Stimulated activated CD8-positive, alpha-beta memory T cell treated with anti-CD3 and anti-CD28 coated beads, Interleukin-12 subunit alpha, Interleukin-12 subunit beta, amount 100 ng/mL, for 24 hours (primary cell): ENCODE results near the gene FCGR3B.
"Not testable (repeated sequence)": the region's sequence is repeated elsewhere in the genome, so short reads cannot be mapped to it uniquely, and the experiment has no call there.

Source experiments
- DNase-seq: peaks from one replicate; pipeline ENCODE4 v3.0.0-alpha.2; 2020; ENCODE audit errors: extremely low read depth

The FCGR3B gene

DNA sequence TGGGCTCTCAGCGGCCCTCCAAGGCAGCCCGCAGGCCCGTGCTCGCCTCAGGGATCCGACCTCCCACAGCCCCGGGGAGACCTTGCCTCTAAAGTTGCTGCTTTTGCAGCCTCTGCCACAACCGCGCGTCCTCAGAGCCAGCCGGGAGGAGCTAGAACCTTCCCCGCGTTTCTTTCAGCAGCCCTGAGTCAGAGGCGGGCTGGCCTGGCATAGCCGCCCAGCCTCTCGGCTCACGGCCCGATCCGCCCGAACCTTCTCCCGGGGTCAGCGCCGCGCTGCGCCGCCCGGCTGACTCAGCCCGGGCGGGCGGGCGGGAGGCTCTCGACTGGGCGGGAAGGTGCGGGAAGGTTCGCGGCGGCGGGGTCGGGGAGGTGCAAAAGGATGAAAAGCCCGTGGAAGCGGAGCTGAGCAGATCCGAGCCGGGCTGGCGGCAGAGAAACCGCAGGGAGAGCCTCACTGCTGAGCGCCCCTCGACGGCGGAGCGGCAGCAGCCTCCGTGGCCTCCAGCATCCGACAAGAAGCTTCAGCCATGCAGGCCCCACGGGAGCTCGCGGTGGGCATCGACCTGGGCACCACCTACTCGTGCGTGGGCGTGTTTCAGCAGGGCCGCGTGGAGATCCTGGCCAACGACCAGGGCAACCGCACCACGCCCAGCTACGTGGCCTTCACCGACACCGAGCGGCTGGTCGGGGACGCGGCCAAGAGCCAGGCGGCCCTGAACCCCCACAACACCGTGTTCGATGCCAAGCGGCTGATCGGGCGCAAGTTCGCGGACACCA is 25.0 kb downstream of the FCGR3B start:
- DNase-seq = not testable (repeated sequence)

DNA sequence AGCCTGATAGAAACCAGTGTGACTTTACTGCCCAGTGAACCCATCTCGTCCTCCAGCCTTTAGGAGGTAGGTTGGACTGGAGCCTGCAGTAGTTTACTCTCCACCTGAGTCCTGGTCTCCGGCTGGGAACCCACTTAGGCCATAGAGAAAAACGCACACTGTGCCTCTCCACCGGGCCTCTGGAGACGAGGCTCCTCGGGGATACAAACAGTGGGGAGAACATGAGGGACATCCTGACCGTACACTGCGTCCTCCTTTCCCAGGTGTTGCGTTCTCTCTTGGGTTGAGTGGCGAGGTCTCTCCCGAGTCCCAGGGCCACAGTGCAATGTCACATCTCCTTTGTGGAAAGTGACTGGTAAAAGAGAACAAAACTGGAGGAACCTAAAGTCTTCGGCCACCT is 26.0 kb downstream of the FCGR3B start:
- not testable (repeated sequence) for DNase-seq

DNA sequence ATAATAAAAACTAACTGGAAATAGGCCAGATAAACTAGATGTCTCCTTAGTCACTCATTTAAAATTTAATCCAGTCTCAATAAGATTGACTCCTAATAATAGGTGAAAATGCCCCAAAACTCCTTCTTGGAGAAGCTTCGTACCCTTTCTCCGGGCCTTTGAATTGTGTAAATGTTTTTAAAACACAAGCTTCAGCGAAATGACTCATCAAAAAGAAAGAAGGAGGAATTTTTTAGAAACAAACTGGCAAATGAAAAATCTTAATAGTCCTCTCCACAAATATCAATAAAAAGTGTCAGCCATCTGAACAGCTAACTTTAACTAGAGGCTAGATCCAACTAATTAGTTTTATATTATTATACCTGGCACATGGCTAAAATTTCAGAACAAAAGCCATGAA is 33.9 kb downstream of the FCGR3B start:
- not testable (repeated sequence) for DNase-seq

DNA sequence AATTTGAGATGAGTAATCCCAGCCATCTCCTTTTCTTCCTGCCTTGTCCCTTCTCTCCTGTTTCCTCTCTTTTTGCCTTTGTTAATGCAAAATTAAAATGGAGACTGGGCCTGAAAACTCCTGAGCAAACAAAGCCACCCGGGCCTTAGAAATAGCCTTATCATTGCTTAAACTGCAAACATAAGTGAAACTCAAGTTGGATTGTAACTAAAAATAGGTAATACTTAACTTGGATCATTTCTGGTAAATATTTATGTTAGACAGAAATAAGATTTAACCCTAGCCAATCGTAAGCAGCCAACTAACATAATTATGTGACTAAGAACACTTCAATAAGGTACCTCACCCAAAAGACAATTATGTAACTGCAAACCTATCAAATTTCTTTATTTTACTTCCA is 35.4 kb downstream of the FCGR3B start:
- DNase-seq = not testable (repeated sequence)

DNA sequence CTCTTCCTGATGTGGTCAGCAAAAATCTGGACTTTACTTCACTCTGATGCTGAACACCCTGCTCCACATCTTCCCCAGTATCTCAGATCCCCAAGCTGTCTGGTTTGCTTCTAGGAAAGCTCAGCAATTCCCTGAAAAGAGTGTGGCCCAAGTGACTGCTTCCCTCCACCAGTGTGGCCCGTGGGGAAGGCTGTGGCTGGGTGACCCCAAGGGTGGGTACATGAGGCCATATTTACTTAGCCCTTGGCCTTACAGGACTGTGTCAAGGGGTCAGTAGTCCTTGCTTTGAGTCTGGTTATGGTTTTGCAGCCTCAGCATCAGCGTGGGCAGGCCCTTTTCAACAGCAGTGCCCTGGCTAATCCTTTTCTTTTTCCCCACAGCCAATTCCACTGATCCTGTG is 35.8 kb downstream of the FCGR3B start:
- not testable (repeated sequence) for DNase-seq

DNA sequence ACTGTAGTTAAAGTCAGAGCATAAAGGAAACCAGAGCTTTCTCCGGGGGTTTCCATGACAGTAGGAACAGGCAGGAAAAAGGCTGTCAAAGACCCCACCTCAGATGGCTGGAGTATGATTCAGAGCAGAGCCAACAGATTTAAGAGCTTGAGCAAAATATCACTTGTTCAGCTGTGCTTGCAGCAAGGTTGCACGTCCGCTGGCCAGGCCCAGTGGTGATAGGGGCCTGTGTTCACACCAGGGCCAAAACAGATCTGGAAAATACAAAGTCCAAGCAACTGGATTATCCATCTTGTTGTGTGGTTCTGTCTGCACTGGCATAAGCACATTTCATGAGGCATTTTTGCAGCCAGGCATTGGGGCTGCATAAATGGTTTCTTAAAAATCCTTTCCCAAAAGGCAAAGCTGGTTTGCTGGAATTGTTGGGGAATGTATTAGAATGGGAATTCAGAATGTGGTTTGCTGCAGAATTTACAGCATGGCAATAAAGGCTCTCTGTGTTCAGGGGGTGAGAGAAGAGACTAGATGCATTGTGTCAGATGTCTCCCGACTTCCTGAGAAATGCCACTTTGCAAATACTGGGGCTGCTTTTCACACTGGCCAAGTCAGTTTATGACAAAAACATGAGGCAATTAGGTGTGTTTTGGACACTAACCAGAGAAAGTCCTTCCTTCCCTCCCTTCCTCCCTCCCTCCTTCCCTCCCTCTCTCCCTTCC is 36.5 kb downstream of the FCGR3B start:
- DNase-seq = not testable (repeated sequence)

DNA sequence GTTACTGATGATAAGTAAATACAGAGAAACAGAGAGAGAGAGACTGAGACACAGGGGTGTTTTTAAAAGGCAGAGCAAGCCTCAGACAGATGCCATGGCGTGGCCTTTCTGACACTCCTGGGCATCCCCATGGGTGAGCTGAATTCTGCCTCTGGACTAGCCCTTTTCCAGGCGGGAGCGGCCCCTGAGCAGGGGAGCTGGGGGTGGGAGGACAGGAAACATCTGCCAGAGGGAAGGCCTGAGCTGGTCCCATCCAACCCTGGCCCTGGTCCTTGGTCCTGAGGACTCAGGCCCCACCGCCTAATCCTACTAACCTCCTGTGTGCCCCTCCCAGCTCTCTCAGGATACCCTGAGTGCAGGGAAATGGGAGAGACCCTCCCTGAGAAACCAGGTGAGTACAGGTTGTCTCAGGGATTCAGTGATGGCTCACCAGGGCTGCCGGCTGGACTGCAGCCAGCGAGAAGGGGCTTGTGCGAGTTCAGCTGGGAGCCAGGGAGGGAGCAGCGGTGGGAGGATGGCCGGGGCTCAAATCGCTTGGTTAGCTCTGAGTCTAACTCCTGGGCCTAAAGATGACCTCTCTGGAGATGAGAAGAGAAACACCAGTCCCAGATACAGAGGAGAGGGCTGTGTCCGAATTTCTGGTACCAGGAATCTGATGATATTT is 37.8 kb downstream of the FCGR3B start:
- not testable (repeated sequence) for DNase-seq

DNA sequence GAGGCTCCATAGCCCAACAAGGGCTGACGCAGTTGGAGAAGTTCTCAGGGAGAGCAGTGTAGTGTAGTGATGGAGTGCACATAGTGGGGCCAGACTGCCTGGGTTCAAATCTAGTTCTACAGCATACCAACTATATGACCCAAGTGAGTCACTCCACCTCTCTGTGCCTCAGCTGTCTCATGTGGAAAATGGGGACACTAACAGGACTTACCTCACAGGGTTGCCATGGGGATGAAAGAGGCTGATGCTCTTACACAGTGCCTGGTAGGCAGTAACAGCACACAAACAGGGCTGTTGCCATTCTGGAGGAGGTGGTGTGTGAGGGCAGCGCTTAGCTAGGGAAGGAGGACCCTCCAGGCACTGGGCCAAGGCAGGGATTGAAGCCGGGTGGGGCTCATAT is 38.4 kb downstream of the FCGR3B start:
- DNase-seq = not testable (repeated sequence)

DNA sequence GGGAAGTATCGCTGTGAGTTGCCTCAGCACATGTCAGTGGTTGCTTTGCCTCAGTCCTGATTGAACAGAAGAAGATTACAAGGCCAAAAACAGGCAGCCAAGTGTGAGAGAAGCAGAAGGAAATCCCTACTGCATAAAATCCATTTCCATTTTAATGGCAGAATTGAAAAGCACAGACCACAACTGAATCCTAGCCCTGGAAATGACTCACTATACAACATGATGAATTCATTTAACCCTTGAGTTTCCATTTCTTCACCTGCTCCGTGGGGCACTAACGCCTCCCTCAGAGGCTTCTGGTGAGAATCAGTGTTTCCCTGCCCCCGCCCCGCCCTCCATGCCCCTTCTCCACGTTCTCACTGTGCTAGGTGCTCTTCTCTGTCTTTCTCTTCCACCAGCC is 41.1 kb downstream of the FCGR3B start:
- not testable (repeated sequence) for DNase-seq

DNA sequence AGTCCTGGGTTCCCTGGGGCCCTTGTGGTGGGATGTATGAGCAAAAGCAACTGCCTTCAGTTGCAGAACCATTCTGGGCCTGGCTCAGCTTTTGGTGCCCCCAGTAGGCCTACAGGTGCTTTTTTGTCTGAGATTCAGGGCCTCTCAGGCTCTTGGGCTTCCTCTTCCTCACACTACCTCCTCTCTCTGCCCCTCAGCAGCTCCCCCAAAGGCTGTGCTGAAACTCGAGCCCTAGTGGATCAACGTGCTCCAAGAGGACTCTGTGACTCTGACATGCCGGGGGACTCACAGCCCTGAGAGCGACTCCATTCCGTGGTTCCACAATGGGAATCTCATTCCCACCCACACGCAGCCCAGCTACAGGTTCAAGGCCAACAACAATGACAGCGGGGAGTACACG is 41.6 kb downstream of the FCGR3B start:
- DNase-seq = not testable (repeated sequence)

DNA sequence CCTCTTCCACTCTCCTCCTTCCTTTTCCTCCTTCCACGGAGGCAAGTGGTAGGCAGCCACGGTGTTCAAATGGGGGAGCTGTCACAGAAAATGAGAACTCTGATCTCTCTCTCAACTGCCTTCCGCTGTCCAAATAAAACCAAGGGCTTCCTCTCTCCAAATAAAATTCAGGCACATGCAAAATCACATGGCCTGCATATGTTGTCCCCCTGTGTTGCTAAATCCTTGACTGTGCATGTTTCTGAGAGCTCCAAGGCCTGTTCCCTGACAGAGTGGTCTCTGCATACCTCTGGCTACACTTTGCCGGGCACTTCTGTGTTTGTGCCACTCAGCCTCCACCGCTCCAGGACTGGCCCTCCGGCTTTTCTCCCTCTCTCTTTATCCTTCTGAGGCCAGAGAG is 42.4 kb downstream of the FCGR3B start:
- not testable (repeated sequence) for DNase-seq

DNA sequence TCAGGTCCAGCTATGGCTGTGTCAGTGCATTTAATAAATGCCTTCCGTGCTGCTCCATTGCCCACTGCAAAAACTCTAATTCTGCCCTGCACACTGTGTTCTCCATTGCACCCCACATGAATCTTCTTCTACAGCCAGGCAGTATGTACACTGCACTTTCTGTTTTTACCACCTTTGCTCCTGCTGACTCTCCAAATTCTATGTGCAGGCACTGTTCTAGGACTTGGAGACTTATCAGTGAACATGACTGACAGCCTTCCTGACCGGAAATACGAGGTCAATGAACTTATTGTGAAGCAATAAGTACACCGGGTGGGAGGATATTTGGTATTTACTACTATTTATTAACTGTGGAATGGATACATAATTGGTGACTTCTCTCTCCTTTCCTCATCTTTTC is 48.1 kb downstream of the FCGR3B start:
- not testable (repeated sequence) for DNase-seq

DNA sequence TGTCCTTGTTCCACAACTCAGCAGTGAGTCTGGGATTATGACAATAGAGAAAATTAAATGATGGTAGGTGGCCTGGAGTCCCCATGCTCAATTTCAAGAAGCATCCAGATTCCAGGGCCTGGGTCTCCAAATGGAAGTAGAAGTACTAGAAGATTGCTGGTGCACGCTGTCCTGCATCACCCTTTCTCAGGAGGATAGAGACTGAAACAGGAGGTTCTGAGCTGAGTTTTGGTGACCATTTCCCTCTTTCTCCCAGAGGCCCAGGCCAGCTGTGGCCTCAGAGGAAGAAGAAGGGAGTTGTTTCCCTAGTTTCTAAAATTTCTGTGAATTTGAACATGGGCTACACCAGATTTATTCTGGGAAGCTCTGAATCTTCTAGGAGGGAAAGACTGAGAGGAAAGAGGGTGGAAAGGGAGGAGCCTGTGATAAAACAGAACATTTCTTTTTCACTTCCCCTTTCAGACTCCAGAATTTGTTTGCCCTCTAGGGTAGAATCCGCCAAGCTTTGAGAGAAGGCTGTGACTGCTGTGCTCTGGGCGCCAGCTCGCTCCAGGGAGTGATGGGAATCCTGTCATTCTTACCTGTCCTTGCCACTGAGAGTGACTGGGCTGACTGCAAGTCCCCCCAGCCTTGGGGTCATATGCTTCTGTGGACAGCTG is 50.0 kb downstream of the FCGR3B start:
- not testable (repeated sequence) for DNase-seq

DNA sequence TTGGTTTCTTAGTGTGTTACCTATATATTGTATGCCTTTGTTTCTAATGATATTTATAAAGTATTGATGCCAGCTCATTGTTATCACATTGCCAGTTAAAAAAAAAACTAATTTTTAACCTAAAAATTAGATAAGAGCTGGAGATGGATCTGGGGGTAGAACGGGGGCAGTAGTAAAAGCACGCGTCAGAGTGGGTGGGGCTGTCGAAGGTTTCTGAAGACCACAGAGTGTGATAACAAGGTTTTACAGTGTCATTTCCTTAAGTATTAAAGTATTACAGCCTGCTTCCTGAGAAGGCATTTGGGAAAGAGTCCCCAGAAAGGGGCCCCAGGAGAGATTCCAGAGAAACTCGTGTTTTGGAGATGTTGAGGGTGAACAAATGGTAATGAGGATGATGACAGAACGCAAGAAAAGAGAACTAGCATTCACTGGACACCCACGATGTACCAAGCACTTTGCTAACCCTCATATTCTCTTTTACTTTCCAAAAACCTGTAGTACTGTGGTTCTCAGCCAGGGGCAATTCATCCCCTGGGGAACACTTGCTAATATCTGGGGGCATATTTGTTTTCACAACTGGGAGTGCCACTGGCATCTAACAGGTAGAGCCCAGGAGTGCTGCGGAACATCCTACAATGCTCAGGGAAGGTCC is 51.0 kb downstream of the FCGR3B start:
- DNase-seq = not testable (repeated sequence)

DNA sequence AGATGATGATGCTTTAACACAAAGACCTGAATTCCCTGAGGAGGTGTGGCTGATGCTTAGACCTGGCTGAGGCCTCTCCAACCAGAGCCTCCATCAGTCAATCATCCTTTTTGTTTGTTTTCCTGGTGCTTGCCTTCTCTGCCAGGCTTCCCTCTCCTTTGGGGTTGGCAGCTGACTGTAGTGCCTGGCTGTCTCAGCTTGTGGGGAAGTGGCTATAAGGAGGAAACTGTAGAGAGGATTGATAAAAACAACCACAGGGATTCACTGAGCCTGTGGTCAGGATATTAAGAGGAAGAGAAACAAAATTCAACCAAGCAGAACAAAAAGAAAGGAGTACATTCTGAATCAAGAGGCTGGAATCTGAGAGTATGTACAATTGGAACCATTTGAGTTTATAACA is 54.3 kb downstream of the FCGR3B start:
- not testable (repeated sequence) for DNase-seq
